Activated T-helper 2 cell treated with anti-CD3 and anti-CD28 coated beads, Interferon-gamma antibody, Interleukin-2, Interleukin-4, amounts not matched to agents 10 μg/mL and 5 μg/mL and 100 μg/mL, durations not matched to agents 14 hours and 24 hours and 36 hours (primary cell): Measurements from ENCODE around the gene DSTYK. TPM values are rescaled to one million over a fixed set of nuclear protein-coding genes. Genes with fewer than 3 reads are reported as not detected.
"Not testable (repeated sequence)": the region's sequence is repeated elsewhere in the genome, so short reads cannot be mapped to it uniquely, and the experiment has no call there.

Experiments used
- DNase-seq: peaks from one replicate; pipeline ENCODE4 v3.0.0; 2021; ENCODE audit warnings: low spot score
- H3K27ac Mint-ChIP-seq: one replicate; pipeline ENCODE4 v1.8.0; 2021; ENCODE audit warnings: mixed read lengths
- H3K27me3 Mint-ChIP-seq: one replicate; pipeline ENCODE4 v1.8.0; 2021; ENCODE audit warnings: low read depth, mixed read lengths
- H3K36me3 Mint-ChIP-seq: one replicate; pipeline ENCODE4 v1.8.0; 2021; ENCODE audit warnings: low read depth, mixed read lengths
- H3K4me1 Mint-ChIP-seq: one replicate; pipeline ENCODE4 v1.8.0; 2021; ENCODE audit warnings: low read depth, mixed read lengths
- H3K4me3 Mint-ChIP-seq: one replicate; pipeline ENCODE4 v1.8.0; 2021; ENCODE audit warnings: low read depth, mild to moderate bottlenecking, moderate library complexity, mixed read lengths
- H3K9me3 Mint-ChIP-seq: one replicate; pipeline ENCODE4 v1.8.0; 2021; ENCODE audit warnings: mixed read lengths
- intact Hi-C: fragments of 100-400 bp; cut with micrococcal nuclease; formaldehyde crosslinking; loops from one replicate; pipeline ENCODE4 v1.15.1; 2023
- total RNA-seq: library from RNA; stranded (reverse); gene quantifications from 2 replicates; pipeline ENCODE4 v1.2.3, GENCODE V29; 2022

DSTYK gene
- total RNA-seq, 1 donor from 2014 or later = 27.3 TPM

DNA sequence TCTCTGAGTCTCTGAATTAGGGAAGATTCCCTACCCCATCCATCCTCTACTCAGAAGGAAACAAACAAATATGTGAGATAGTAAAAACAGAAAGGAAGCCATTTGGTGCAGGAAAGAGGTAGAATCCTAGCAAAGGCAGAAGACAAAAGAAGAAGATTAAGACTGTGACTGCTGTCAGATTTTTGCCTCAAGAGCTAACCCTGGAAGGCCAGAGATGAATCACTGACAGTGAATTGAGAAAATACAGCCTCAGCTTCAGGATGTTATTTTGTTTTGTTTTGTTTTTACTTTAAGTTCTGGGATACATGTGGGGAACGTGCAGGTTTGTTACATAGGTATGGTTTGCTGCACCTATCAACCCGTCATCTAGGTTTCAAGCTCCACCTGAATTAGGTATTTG is 31.7 kb downstream of the DSTYK start:
- H3K4me3 Mint-ChIP-seq = no peak overlapping the region
- H3K27me3 Mint-ChIP-seq = no peaks in the 10 kb centered on the region
- H3K9me3 Mint-ChIP-seq = no peaks in the 10 kb centered on the region
- no peak for DNase-seq
- H3K4me1 Mint-ChIP-seq = peaks cover 16% of the 10 kb centered on the region
- peaks cover 54% of the 10 kb centered on the region for H3K36me3 Mint-ChIP-seq
- intact Hi-C loops = no loop called here
- H3K27ac Mint-ChIP-seq = no peak overlapping the region

DNA sequence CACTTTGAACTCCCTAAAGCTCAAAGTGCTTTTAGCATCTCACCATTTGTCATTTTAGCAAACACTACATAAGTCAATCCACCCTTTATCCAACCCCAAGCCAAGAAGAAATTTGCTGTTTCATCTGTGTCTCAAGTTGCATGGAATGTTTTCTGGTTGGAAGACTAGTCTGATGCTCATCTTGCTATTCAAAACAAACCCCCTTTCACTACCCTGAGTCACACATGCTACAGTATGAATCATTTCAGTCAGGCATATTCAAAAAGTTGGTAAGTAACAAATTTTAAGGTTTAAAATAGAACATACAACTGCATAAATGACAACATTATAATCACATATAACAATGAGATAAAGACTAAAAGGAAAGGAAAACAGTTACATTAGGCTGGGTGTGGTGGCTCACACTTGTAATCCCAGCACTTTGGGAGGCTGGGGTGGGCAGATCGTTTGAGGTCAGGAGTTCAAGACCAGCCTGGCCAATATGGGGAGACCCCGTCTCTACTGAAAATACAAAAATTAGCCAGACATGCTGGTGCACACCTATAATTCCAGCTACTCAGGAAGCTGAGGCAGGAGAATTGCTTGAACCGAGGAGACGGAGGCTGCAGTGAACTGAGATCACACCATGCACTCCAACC is 38.7 kb downstream of the DSTYK start:
- no peak for DNase-seq
- Mint-ChIP-seq H3K36me3 (peaks cover 61% of the 10 kb centered on the region), H3K4me1 (peaks cover 28% of the 10 kb centered on the region), H3K9me3 (no peaks in the 10 kb centered on the region), H3K27me3 (no peaks in the 10 kb centered on the region), H3K27ac (peak overlapping the region; percentile 39), H3K4me3 (no peak overlapping the region)
- intact Hi-C loops = loop anchor here (2.0 kb wide), 2 partner anchors 14 to 26 kb away; no protein-coding TSS in a partner anchor

DNA sequence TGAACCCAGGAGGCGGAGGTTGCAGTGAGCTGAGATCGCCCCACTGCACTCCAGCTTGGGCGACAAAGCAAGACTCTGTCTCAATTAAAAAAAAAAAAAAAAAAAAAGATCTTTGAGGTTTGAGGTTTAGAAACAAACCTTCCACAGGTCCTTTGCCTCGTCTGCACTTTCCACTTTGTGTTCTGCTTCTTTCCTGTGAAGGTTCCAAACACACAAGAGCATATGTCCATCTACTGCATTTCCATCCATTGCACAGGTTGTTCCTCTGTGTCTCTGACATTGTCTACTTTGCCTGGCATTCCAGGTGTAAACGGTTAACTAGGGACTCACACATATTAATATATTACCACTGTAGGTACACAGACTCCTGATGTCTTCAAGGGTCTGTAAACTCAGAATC is 40.1 kb downstream of the DSTYK start:
- intact Hi-C loops = no loop called here
- Mint-ChIP-seq H3K9me3 (no peaks in the 10 kb centered on the region), H3K4me3 (no peak overlapping the region), H3K27ac (no peak overlapping the region), H3K27me3 (no peaks in the 10 kb centered on the region), H3K36me3 (peaks cover 63% of the 10 kb centered on the region), H3K4me1 (peaks cover 28% of the 10 kb centered on the region)
- DNase-seq = no peak

DNA sequence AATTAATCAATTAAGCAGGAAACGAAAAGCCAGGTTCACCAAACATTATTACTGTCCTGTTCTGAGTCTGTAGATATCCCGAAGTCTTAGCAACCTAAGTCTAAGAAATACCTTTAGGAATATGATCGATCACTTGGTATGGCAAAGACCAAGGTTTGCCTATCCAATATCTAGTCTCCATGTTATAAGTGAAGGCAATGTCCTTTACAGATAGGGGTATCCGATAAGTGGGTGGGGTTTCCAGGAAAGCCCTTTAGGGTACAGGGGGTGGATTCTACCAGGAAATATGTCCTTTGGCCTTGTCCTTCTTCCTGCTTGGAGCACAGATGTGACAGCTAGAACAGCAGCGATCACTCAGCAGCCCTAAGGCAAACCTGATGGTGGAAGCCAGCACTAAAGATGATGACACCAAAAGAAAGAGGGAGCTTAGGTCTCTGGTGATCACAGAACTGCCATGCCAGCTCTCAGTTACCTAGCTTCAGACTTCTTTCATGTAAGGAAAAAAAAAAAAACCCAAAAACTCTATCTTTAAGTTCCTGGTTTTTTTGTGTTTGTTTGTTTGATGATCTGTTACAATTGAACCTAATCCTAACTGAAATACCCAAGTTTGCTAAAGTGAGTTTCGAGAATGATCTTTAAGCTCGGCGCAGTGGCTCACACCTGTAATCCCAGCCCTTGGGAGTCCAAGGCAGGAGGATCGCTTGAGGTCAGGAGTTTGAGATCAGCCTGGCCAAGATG is 40.8 kb downstream of the DSTYK start:
- DNase-seq = no peak
- Mint-ChIP-seq H3K36me3 (peaks cover 64% of the 10 kb centered on the region), H3K4me3 (no peak overlapping the region), H3K27ac (no peak overlapping the region), H3K4me1 (peaks cover 28% of the 10 kb centered on the region), H3K27me3 (no peaks in the 10 kb centered on the region), H3K9me3 (no peaks in the 10 kb centered on the region)
- intact Hi-C loops = no loop called here

DNA sequence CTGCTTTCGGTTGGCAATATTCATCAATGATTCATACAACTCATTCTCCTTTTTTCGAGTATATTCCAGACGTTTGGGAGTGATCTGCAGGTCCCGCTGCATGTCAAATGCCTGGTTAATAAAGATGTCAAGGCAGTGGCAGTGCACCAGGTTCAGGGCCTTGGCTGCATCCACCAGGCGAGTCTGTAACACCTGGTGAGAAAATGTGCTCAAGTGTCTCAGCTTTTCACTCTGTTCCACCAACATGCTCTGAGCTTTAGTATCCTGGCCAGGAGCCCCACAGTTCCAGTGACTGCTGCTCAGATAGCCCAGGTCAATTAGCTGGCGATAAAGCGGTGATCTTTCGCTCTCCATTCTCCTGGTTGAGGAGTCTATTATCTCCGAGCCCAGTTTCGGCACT is 42.3 kb downstream of the DSTYK start:
- intact Hi-C loops = no loop called here
- Mint-ChIP-seq H3K9me3 (no peaks in the 10 kb centered on the region), H3K27ac (no peak overlapping the region), H3K36me3 (peaks cover 76% of the 10 kb centered on the region), H3K27me3 (no peaks in the 10 kb centered on the region), H3K4me1 (peaks cover 28% of the 10 kb centered on the region), H3K4me3 (no peak overlapping the region)
- DNase-seq = no peak

DNA sequence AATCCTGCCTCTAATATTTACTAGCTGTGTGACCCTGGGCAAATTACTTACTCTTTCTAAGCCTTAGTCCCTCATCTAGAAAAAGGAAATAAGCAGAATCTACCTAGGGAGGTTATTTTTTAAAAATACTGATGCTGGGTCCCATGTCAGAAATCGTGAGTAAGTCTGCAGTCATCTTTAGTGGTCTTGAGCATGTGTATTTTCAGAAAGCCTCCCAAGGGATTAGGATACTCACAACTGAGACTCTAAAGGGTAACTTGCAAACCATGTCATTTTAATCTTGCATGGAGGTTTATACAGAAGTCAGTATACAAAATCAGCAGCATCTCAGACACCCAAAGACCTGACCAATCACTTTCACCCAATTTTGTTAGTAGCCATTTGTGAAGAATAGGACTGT is 43.2 kb downstream of the DSTYK start:
- Mint-ChIP-seq H3K4me3 (no peak overlapping the region), H3K4me1 (peaks cover 28% of the 10 kb centered on the region), H3K27ac (no peak overlapping the region), H3K27me3 (no peaks in the 10 kb centered on the region), H3K9me3 (no peaks in the 10 kb centered on the region), H3K36me3 (peaks cover 85% of the 10 kb centered on the region)
- no peak for DNase-seq
- intact Hi-C loops = no loop called here

DNA sequence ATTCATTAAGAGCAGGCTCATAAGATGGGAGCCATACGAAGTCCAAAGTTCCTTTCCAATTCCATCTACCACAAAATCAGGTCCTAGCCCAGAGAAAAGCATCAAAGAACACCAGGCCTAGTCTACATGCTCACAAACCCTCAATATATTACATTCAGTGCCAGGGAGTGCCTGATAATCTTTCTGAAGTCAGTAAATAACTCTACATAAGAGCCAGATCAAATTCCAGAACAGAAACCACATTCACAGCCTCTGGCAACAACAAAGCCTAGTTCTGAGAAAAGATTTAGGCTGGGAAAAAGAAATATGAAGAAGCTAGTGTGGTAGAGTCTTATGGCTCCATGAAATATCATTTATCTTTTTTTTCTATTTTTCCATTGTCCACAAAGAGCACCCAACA is 49.2 kb downstream of the DSTYK start:
- Mint-ChIP-seq H3K36me3 (peaks cover 89% of the 10 kb centered on the region), H3K27me3 (no peaks in the 10 kb centered on the region), H3K4me1 (no peaks in the 10 kb centered on the region), H3K27ac (no peak overlapping the region), H3K4me3 (no peak overlapping the region), H3K9me3 (no peaks in the 10 kb centered on the region)
- intact Hi-C loops = no loop called here
- no peak for DNase-seq

- peaks cover 93% of the 10 kb centered on the region for H3K36me3 Mint-ChIP-seq
- intact Hi-C loops = no loop called here
Measured at GRCh38 chr1:205161076-205161475, 50.4 kb downstream of the DSTYK start.

DNA sequence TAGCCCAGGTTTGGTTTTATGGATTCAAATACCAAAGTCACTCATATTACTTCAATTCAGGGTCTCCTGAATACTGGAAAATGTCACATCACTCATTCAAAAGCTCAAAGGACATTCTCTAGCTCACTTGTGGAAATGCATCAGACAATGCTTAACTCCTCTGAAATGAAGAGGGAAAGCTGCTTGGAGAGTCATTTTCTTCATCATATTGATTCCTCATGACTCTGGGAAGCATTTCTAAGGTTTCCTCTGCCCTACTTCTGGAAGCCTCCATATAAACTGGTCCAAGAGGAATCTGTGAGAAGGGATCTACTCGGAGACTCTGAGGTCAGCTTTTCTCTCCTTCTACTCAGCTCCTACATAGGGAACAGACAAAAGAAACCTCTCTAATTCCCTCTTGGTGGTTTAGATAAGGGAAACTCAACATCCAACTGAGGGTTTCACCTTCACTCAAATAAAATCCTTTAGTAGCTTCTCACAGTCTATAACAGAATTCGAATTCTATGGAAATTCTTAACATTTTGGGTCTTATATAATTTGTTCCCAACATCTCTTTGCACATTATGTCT is 53.4 kb downstream of the DSTYK start:
- H3K4me1 Mint-ChIP-seq = no peaks in the 10 kb centered on the region
- DNase-seq = no peak
- H3K27ac Mint-ChIP-seq = no peak overlapping the region
- no peaks in the 10 kb centered on the region for H3K27me3 Mint-ChIP-seq
- intact Hi-C loops = no loop called here
- peaks cover 98% of the 10 kb centered on the region for H3K36me3 Mint-ChIP-seq
- peaks cover 20% of the 10 kb centered on the region for H3K9me3 Mint-ChIP-seq
- no peak overlapping the region for H3K4me3 Mint-ChIP-seq

More at GRCh38 chr1:205161076-205161475, 50.4 kb downstream of the DSTYK start:
- no peak overlapping the region for H3K4me3 Mint-ChIP-seq
- H3K4me1 Mint-ChIP-seq = no peaks in the 10 kb centered on the region
- H3K27ac Mint-ChIP-seq = peak overlapping the region; percentile 17
- DNase-seq = no peak
- H3K27me3 Mint-ChIP-seq = no peaks in the 10 kb centered on the region
- peaks cover 12% of the 10 kb centered on the region for H3K9me3 Mint-ChIP-seq

GRCh38 chr1:205155665-205156377 is 55.7 kb downstream of the DSTYK start:
- H3K27ac Mint-ChIP-seq, H3K27me3 Mint-ChIP-seq, DNase-seq, intact Hi-C loops, H3K4me1 Mint-ChIP-seq, H3K4me3 Mint-ChIP-seq: not testable (repeated sequence)
- Mint-ChIP-seq H3K36me3 (peaks cover 88% of the 10 kb centered on the region), H3K9me3 (peaks cover 20% of the 10 kb centered on the region)

GRCh38 chr1:205152505-205152904 is 59.0 kb downstream of the DSTYK start:
- Mint-ChIP-seq H3K4me1 (no peaks in the 10 kb centered on the region), H3K36me3 (peaks cover 82% of the 10 kb centered on the region), H3K27ac (no peak overlapping the region), H3K27me3 (no peaks in the 10 kb centered on the region), H3K9me3 (peaks cover 20% of the 10 kb centered on the region), H3K4me3 (no peak overlapping the region)
- intact Hi-C loops = no loop called here
- no peak for DNase-seq

DNA sequence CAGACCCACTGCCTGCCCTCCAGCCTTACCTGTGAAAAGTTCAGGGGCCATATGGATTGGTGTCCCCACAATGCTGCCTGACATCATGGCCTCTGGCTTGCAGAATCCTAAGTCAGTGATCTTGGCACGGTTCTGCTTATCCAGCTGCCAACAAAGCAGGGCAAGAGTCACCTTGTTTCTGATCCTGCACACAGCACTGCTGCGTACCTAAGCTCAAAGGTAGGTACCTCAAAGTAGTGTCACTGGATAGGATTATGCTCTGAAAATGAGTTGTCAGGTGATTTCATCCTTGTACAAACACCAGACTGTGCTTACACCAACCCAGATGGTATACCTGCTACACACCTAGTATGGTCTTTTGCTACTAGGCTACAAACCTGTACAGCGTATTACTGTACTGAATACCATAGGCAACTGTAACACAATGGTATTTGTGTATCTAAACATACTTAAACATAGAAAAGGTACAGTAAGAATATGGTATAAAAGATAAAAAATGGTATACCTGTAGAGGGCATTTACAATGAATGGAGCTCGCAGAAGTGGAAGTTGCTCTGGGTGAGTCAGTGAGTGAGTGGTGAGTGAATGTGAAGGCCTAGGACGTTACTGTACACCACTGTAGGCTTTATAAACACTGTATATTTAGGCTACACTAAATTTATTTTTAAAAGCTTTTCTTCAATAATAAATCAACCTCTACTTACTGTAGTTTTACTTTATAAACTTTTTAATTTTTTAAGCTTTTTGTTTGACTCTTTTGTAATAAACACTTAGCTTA is 60.7 kb downstream of the DSTYK start:
- H3K4me3 Mint-ChIP-seq = no peak overlapping the region
- H3K36me3 Mint-ChIP-seq = peaks cover 78% of the 10 kb centered on the region
- peaks cover 6% of the 10 kb centered on the region for H3K9me3 Mint-ChIP-seq
- intact Hi-C loops = no loop called here
- H3K4me1 Mint-ChIP-seq = no peaks in the 10 kb centered on the region
- H3K27me3 Mint-ChIP-seq = no peaks in the 10 kb centered on the region
- no peak for DNase-seq
- H3K27ac Mint-ChIP-seq = no peak overlapping the region
